Adrenal gland (tissue), 12 donors: Measurements from ENCODE around the gene GNAL. TPM values are rescaled to one million over a fixed set of nuclear protein-coding genes. Genes with fewer than 3 reads are reported as not detected.

ENCODE experiments used
- DNase-seq, 7 donors: peaks; one replicate each; pipeline ENCODE4 v3.0.0-alpha.2; 2019 to 2020
- H3K27ac ChIP-seq, 5 donors: fragments of 200-600 bp; sonication (generic) in 4 of 5; 1 replicate in 3 of 5; 2 replicates in 2 of 5; pipeline versions ENCODE4 v1.5.1 to v1.8.0; 2016 to 2020; ENCODE audit warnings: mild to moderate bottlenecking in 1 of 5
- H3K27me3 ChIP-seq: fragments of 200-600 bp; 2 replicates; pipeline ENCODE4 v1.8.0; 2021
- H3K36me3 ChIP-seq, 2 donors: fragments of 200-600 bp; replicated peaks in 1 of 2; 1 replicate in 1 of 2; 2 replicates in 1 of 2; pipeline versions ENCODE4 v1.5.1 to v1.8.0; 2018 to 2022
- H3K4me1 ChIP-seq, 2 donors: fragments of 200-600 bp; replicated peaks in 1 of 2; 1 replicate in 1 of 2; 2 replicates in 1 of 2; pipeline versions ENCODE4 v1.5.1 to v1.8.0; 2018 to 2021
- H3K4me3 ChIP-seq, 4 donors: fragments of 200-600 bp; sonication (generic) in 3 of 4; one replicate each; pipeline ENCODE4 v1.5.1; 2016 to 2018
- H3K9me3 ChIP-seq, 3 donors: fragments of 200-600 bp; sonication (generic) in 1 of 3; replicated peaks in 1 of 3; 1 replicate in 2 of 3; 2 replicates in 1 of 3; pipeline versions ENCODE4 v1.5.1 to v1.8.0; 2016 to 2021
- CTCF ChIP-seq, 6 experiments: fragments of 450-650 bp in 4 of 6; fragments of 200-600 bp in 2 of 6; sonication (generic) in 1 of 6; IDR thresholded peaks; 1 replicate in 5 of 6; 2 replicates in 1 of 6; pipeline versions ENCODE4 v1.5.1 to v1.8.0; 2016 to 2021; ENCODE audit warnings: antibody characterized with exemption in 6 of 6, mild to moderate bottlenecking in 2 of 6, moderate library complexity in 1 of 6
- POLR2A ChIP-seq, 2 donors: fragments of 450-650 bp; IDR thresholded peaks; one replicate each; pipeline ENCODE4 v1.6.1; 2017; ENCODE audit warnings: antibody characterized with exemption in 2 of 2, mild to moderate bottlenecking in 2 of 2, moderate library complexity in 1 of 2
- WGBS, 4 donors: extraction: QIAGEN DNeasy Blood & Tissue Kit in 2 of 4; methylation state at CpG; one replicate each; pipeline versions ENCODE4 v1.1.5 to v1.1.7; 2013 to 2017; 5-methylcytosine and 5-hydroxymethylcytosine counted together
- intact Hi-C, 2 donors: fragments of 100-400 bp; cut with DNase I; formaldehyde crosslinking; loops; one replicate each; pipeline versions ENCODE4 v1.14.1 to v1.15.0; 2022 to 2023
- polyA plus RNA-seq, 3 donors: library from polyadenylated mRNA; stranded (reverse); fragments of 200-250 nt in 2 of 3; fragments of 350-450 nt in 1 of 3; fragmentation: Illumina TruSeq in 1 of 3; extraction: RNeasy Lipid Tissue Mini Kit (QIAGEN cat#74804) in 1 of 3; gene quantifications; one replicate each; pipeline ENCODE4 v1.2.3, GENCODE V29; 2013 to 2014
- total RNA-seq, 9 donors: library from RNA; depleted of rRNA in 4 of 9; stranded (reverse); fragments of >200 nt in 4 of 9; fragments of 120-200 nt in 1 of 9; fragmentation: NEBNext Ultra II Directional in 1 of 9; extraction: Animal tissue kit (Norgen Biotek cat#: 25700) in 1 of 9; gene quantifications; one replicate each; pipeline versions ENCODE4 v1.1.0 to v1.2.4, GENCODE V29; 2013 to 2023
- donor health status: healthy with polysubstance abuse.
- donor health status: Bipolar disorder and iron deficiency.
- donor health status: DM: yes; HTN: yes; CAD: no.
- donor health status: DM: no; HTN: no; CAD: no.
- donor health status: DM: no; HTN: no; CAD: no.
- donor health status: DM: yes; HTN: yes; CAD: no.

The GNAL gene
- total and polyA plus RNA-seq, 12 donors: 0.48 to 7.0 (median 2.3) TPM

DNA sequence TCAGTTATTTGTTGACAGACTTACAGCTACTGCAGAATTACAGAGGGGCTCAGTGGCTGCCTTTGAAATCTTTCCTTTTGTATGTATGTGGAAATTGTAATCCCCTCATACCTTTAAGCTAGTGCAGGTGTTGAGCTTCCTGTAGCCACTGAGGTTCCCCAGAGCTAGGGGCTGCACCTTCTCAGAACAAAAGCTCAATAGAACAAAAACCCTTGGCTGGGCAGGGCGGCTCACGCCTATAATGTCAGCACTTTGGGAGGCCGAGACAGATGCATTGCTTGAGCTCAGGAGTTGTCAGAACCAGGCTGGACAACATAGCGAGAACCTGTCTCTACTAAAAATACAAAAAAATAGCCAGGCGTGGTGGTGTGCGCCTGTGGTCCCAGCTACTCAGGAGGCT, 120.8 kb downstream of the GNAL start:
- Histone ChIP-seq H3K27me3 (no peaks in the 10 kb centered on the region), H3K27ac (no peak overlapping the region), H3K36me3 (no peaks in the 10 kb centered on the region), H3K4me1 (no peaks in the 10 kb centered on the region), H3K4me3 (no peak overlapping the region), H3K9me3 (no peaks in the 10 kb centered on the region)
- DNase-seq: no peak
- WGBS, 4 donors: 87 to 91% (median 88%) methylated on average over 6 of the region's 6 CpGs
- intact Hi-C loops: no loop called here
- no peak for TF ChIP-seq POLR2A (IDR thresholded peaks at IDR 0.05)
- no peak for TF ChIP-seq CTCF (IDR thresholded peaks at IDR 0.05)

DNA sequence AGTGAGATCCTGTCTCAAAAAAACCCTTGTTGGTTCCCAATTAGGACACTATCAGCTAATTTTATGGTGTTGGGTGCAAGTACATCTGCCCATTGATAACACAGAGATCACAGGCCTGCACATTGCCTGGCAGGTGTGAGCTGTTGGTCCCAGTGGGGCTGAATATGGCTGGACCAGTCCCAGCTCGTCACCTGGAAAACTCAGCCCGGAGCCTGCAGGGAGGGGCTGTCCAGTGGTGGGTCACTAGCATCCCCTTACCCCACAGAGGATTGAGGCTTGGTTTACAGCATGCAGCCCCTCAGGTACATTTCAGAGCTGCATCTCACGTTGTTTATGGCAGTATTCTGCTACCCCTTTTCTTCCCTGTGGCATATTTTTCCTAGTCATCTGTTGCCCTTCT, 121.3 kb downstream of the GNAL start:
- no peak for TF ChIP-seq POLR2A (IDR thresholded peaks at IDR 0.05)
- no peak for TF ChIP-seq CTCF (IDR thresholded peaks at IDR 0.05)
- 67 to 82% (median 76%) methylated on average over 1 to 3 of the region's 3 CpGs for WGBS, 4 donors
- H3K27ac ChIP-seq: no peak overlapping the region
- H3K4me1 ChIP-seq: no peaks in the 10 kb centered on the region
- no peak overlapping the region for H3K4me3 ChIP-seq
- no peaks in the 10 kb centered on the region for H3K36me3 ChIP-seq
- H3K27me3 ChIP-seq: no peaks in the 10 kb centered on the region
- intact Hi-C loops: no loop called here
- no peak for DNase-seq
- H3K9me3 ChIP-seq: no peaks in the 10 kb centered on the region

DNA sequence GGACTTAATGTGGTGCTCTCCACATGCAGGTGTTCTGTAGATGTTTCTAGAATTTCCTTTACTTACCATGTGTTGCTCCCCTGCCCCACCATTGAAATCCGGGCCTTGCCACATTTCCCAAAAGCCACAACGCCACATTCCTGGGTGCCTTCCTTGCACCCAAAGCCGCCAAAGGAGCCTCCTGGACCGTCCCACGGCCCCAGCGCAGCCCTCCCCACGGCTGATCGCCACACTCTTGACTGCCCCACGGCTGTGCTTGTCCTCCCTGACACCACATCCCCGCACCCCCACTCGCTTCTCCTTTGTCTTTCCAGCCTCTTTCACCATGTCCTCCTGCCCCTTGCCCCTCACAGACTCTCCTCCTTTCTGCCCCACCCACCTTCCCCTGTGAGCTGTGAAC, 121.9 kb downstream of the GNAL start:
- Histone ChIP-seq H3K27ac (no peak overlapping the region), H3K36me3 (no peaks in the 10 kb centered on the region), H3K9me3 (no peaks in the 10 kb centered on the region), H3K4me1 (no peaks in the 10 kb centered on the region), H3K4me3 (no peak overlapping the region), H3K27me3 (no peaks in the 10 kb centered on the region)
- 88 to 91% (median 90%) methylated on average over 11 of the region's 11 CpGs for WGBS, 4 donors
- intact Hi-C loops: no loop called here
- TF ChIP-seq POLR2A (IDR thresholded peaks at IDR 0.05) (no peak), CTCF (IDR thresholded peaks at IDR 0.05) (no peak)
- DNase-seq: no peak

DNA sequence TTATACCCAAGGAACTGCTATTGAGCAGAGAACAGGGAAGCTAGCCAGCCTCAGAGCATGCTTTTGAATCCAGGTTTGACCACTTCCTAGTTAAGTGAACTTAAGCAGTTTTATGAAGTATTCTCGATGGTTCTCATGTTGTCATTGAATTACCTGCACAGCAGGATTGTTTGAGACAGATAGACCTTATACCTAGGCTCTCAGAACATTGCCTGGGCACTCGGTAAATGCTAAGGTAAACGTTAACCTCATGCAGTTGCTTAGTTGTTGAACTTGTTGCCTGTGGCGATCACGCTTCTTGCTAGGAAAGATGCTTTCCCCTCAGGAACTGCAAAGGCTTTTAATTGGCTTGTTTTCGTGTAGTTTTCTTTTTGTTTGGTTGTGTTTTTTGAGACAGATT, 128.2 kb downstream of the GNAL start:
- intact Hi-C loops: no loop called here
- no peaks in the 10 kb centered on the region for H3K36me3 ChIP-seq
- DNase-seq: no peak
- H3K4me1 ChIP-seq: no peaks in the 10 kb centered on the region
- no peak for TF ChIP-seq CTCF (IDR thresholded peaks at IDR 0.05)
- WGBS, 4 donors: 73 to 82% (median 80%) methylated on average over 6 of the region's 6 CpGs
- no peak overlapping the region for H3K4me3 ChIP-seq
- no peaks in the 10 kb centered on the region for H3K27me3 ChIP-seq
- H3K27ac ChIP-seq: no peak overlapping the region
- H3K9me3 ChIP-seq: no peaks in the 10 kb centered on the region
